ENCODE results near the gene LRRC71.
A peak's percentile ranks its signal among the peaks of the same experiment; 100 is the strongest.

LRRC71 gene

GRCh38 chr1:156920233-156921052 is at the start of gene LRRC71:
TSS of gene LRRC71 (plus strand) at chr1:156920632. CDS start at chr1:156920804, 172 bp downstream.
- peak; percentile 87 for TF ChIP-seq CTCF (IDR thresholded peaks at IDR 0.05; ENCODE audit: low read depth, low read length)
- in situ Hi-C loops (cut with HindIII; ENCODE audit: low sequenced_read_pairs): no loop called here
- peak; percentile 75 for DNase-seq (ENCODE audit: low read depth, low spot score)
- peak within 1 kb of the TSS; percentile 25 for H3K4me3 ChIP-seq (ENCODE audit: low read depth, low read length)

DNA sequence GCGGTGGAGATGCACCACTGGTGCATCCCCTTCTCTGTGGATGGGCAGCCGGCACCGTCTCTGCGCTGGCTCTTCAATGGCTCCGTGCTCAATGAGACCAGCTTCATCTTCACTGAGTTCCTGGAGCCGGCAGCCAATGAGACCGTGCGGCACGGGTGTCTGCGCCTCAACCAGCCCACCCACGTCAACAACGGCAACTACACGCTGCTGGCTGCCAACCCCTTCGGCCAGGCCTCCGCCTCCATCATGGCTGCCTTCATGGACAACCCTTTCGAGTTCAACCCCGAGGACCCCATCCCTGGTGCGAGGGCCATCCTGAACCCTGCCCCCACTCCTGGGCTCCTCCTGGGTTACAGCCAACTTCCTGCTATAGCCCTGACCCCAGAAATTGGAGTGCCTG is 46.8 kb upstream of the LRRC71 start:
- H3K4me3 ChIP-seq (ENCODE audit: low read depth, low read length): no peak overlapping the region
- DNase-seq (ENCODE audit: low read depth, low spot score): no peak
- TF ChIP-seq CTCF (IDR thresholded peaks at IDR 0.05; ENCODE audit: low read depth, low read length): no peak
- in situ Hi-C loops (cut with HindIII; ENCODE audit: low sequenced_read_pairs): no loop called here

DNA sequence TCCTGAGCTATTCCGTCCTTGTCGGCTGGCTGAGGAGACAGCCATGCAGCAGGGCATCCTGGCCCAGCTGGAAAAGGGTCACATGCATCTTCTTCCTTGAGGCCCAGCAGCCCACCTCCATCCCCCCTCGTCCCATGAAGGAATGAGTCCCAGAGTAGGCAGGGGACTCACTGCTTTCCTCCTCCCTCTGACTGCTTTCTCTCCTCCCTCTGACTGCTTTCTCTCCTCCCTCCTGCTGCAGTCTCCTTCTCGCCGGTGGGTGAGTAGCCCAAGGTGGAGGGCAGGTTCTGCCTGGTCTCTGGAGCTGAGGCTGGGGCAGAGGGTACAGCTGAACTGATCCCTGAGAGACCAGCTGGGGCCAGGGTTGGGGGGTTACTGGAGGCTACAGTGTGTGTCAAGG is 46.3 kb upstream of the LRRC71 start:
- TF ChIP-seq CTCF (IDR thresholded peaks at IDR 0.05; ENCODE audit: low read depth, low read length): no peak
- in situ Hi-C loops (cut with HindIII; ENCODE audit: low sequenced_read_pairs): no loop called here
- no peak overlapping the region for H3K4me3 ChIP-seq (ENCODE audit: low read depth, low read length)
- no peak for DNase-seq (ENCODE audit: low read depth, low spot score)

DNA sequence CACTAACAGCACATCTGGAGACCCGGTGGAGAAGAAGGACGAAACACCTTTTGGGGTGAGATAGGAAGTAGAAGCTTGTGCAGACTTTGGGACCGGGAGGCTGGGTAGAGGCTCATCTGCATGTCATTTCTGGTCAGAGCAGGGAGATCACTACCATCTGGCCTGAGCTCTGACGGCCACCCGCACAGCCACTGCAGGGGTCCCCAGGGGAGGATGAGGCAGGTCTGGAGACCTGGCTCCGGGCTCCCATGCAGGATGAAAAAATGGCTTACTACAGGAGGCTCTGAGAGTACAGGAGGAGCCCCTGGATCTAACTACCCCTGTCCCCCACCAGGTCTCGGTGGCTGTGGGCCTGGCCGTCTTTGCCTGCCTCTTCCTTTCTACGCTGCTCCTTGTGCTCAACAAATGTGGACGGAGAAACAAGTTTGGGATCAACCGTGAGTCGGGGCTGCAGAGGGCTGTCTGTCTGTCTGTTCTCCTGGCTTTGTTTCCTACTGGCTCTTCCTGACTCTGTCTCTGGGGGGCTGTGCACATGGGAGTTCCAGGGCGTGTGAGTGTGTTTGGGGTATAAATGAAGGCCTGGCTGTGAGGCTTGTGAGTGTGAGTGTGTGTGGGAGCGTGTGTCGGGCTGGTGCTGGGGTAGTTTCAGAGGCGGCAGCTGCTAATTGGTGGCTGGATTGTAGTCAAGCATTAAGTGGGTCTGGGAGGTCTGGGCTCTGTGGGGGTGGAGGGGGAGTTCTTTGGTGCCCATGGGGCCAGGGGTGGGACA is 45.7 kb upstream of the LRRC71 start:
- in situ Hi-C loops (cut with HindIII; ENCODE audit: low sequenced_read_pairs): no loop called here
- H3K4me3 ChIP-seq (ENCODE audit: low read depth, low read length): no peak overlapping the region
- TF ChIP-seq CTCF (IDR thresholded peaks at IDR 0.05; ENCODE audit: low read depth, low read length): no peak
- DNase-seq (ENCODE audit: low read depth, low spot score): no peak

DNA sequence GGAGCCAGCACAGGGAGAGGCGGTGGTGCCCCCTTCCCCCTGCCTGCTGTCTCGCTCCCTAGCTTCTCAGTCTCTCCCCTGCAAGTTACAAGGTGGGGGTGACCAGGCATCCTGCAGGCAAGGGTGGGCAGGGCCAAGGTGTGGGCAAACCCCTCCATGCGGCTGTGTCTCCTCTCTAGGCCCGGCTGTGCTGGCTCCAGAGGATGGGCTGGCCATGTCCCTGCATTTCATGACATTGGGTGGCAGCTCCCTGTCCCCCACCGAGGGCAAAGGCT is 45.2 kb upstream of the LRRC71 start:
- no peak for TF ChIP-seq CTCF (IDR thresholded peaks at IDR 0.05; ENCODE audit: low read depth, low read length)
- DNase-seq (ENCODE audit: low read depth, low spot score): no peak
- H3K4me3 ChIP-seq (ENCODE audit: low read depth, low read length): no peak overlapping the region
- in situ Hi-C loops (cut with HindIII; ENCODE audit: low sequenced_read_pairs): no loop called here

GRCh38 chr1:156876281-156876680 is 44.2 kb upstream of the LRRC71 start:
- in situ Hi-C loops (cut with HindIII; ENCODE audit: low sequenced_read_pairs): no loop called here
- no peak overlapping the region for H3K4me3 ChIP-seq (ENCODE audit: low read depth, low read length)
- DNase-seq (ENCODE audit: low read depth, low spot score): no peak
- TF ChIP-seq CTCF (IDR thresholded peaks at IDR 0.05; ENCODE audit: low read depth, low read length): peak; percentile 40
